Body of pancreas (tissue), 4 donors: ENCODE data around the gene LNX1. TPM values are rescaled to one million over a fixed set of nuclear protein-coding genes. Genes with fewer than 3 reads are reported as not detected.

ENCODE experiments used
- ATAC-seq: fragments of 150-250 bp; one replicate; pipeline ENCODE4 v1.9.1; 2016
- DNase-seq, 4 donors: peaks; one replicate each; pipeline ENCODE4 v3.0.0-alpha.2; 2019
- H3K27ac ChIP-seq, 4 donors: fragments of 200-600 bp; sonication (generic); 1 replicate in 3 of 4; 2 replicates in 1 of 4; pipeline versions ENCODE4 v1.5.1 to v1.6.1; 2016 to 2019; ENCODE audit warnings: mild to moderate bottlenecking in 1 of 4, mixed read lengths in 1 of 4, moderate library complexity in 1 of 4
- H3K27me3 ChIP-seq, 2 donors: fragments of 200-600 bp; sonication (generic); one replicate each; pipeline ENCODE4 v1.6.0; 2016; ENCODE audit warnings: mild to moderate bottlenecking in 1 of 2
- H3K36me3 ChIP-seq, 2 donors: fragments of 200-600 bp; sonication (generic); replicated peaks in 1 of 2; 2 replicates each; pipeline ENCODE4 v1.5.1; 2016; ENCODE audit warnings: low read depth in 2 of 2; ENCODE audit not compliant: insufficient read depth in 1 of 2
- H3K4me1 ChIP-seq: fragments of 200-600 bp; sonication (generic); one replicate; pipeline ENCODE4 v1.6.0; 2016
- H3K4me3 ChIP-seq, 2 donors: fragments of 200-600 bp; sonication (generic); 1 replicate in 1 of 2; 2 replicates in 1 of 2; pipeline ENCODE4 v1.5.1; 2016 to 2019
- H3K9me3 ChIP-seq, 3 donors: fragments of 200-600 bp; sonication (generic); 1 replicate in 2 of 3; 2 replicates in 1 of 3; pipeline ENCODE4 v1.5.1; 2016
- CTCF ChIP-seq, 7 experiments: fragments of 450-650 bp in 4 of 7; fragments of 200-600 bp in 3 of 7; sonication (generic) in 3 of 7; IDR thresholded peaks; one replicate each; pipeline ENCODE4 v1.5.1; 2016 to 2019; ENCODE audit warnings: antibody characterized with exemption in 7 of 7
- POLR2A ChIP-seq, 3 donors: fragments of 450-650 bp; IDR thresholded peaks; one replicate each; pipeline ENCODE4 v1.6.1; 2016; ENCODE audit warnings: antibody characterized with exemption in 3 of 3, mild to moderate bottlenecking in 2 of 3
- WGBS, 2 donors: methylation state at CpG; one replicate each; pipeline ENCODE4 v1.1.5; 2017; 5-methylcytosine and 5-hydroxymethylcytosine counted together
- intact Hi-C: fragments of 100-400 bp; cut with DNase I; formaldehyde crosslinking; loops from one replicate; pipeline ENCODE4 v1.15.1; 2023
- total RNA-seq, 2 donors: library from RNA; depleted of rRNA; stranded (reverse); fragments of >200 nt; gene quantifications; one replicate each; pipeline ENCODE4 v1.1.0, GENCODE V29; 2016

Gene LNX1
- total RNA-seq, 2 donors from 2014 or later, result 15.2 to 17.1 TPM

- intact Hi-C loops, result no loop called here
- H3K27ac ChIP-seq, result no peak overlapping the region
Measured at GRCh38 chr4:53598483-53598882, 7.2 kb upstream of the LNX1 start.

DNA sequence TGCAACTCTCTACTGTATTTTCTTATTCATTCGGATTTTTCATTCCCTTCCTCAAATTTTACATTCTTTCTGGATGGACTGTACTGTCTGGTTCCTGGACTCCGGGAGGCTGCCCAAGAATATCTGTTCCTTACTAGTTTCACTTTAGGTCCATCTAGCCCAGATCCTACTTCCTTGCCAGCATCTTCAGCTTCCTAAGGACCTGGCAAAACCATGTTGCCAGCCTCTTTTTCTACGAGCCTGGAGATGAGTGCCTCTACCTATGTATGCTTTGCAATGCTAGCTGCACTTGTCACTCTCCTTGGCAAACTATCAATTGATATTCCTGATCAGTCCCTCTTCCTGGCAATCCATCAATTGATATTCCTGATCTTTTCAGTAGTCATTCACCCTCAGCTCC lies 5.6 kb upstream of the LNX1 start:
- no peak for DNase-seq
- Histone ChIP-seq H3K27ac (no peak overlapping the region), H3K9me3 (no peaks in the 10 kb centered on the region), H3K4me3 (no peak overlapping the region), H3K27me3 (no peaks in the 10 kb centered on the region), H3K4me1 (peaks cover 36% of the 10 kb centered on the region), H3K36me3 (no peaks in the 10 kb centered on the region)
- 78 to 86% methylated on average over 3 of the region's 3 CpGs for WGBS, 2 donors
- intact Hi-C loops, result no loop called here
- ATAC-seq, result no peak
- TF ChIP-seq POLR2A (IDR thresholded peaks at IDR 0.05), result no peak
- TF ChIP-seq CTCF (IDR thresholded peaks at IDR 0.05), result no peak

More at GRCh38 chr4:53598483-53598882, 7.2 kb upstream of the LNX1 start:
- Histone ChIP-seq H3K4me3 (no peak overlapping the region), H3K36me3 (no peaks in the 10 kb centered on the region), H3K27me3 (no peaks in the 10 kb centered on the region), H3K4me1 (peaks cover 20% of the 10 kb centered on the region), H3K9me3 (no peaks in the 10 kb centered on the region)
- TF ChIP-seq POLR2A (IDR thresholded peaks at IDR 0.05) (no peak), CTCF (IDR thresholded peaks at IDR 0.05) (no peak)
- 84 to 85% methylated on average over 4 of the region's 4 CpGs for WGBS, 2 donors
- DNase-seq (no peak), ATAC-seq (no peak)

- no peaks in the 10 kb centered on the region for H3K36me3 ChIP-seq
- 87 to 94% methylated on average over 2 of the region's 2 CpGs for WGBS, 2 donors
- H3K9me3 ChIP-seq, result no peaks in the 10 kb centered on the region
- no peak overlapping the region for H3K27ac ChIP-seq
- H3K27me3 ChIP-seq, result no peaks in the 10 kb centered on the region
- ATAC-seq, result no peak
- peaks cover 29% of the 10 kb centered on the region for H3K4me1 ChIP-seq
- H3K4me3 ChIP-seq, result no peak overlapping the region
- no peak for DNase-seq
- intact Hi-C loops, result no loop called here
- TF ChIP-seq CTCF (IDR thresholded peaks at IDR 0.05) (no peak), POLR2A (IDR thresholded peaks at IDR 0.05) (no peak)
Measured at GRCh38 chr4:53595834-53596233, 4.5 kb upstream of the LNX1 start.

- Histone ChIP-seq H3K27ac (no peak overlapping the region), H3K9me3 (no peaks in the 10 kb centered on the region), H3K36me3 (no peaks in the 10 kb centered on the region), H3K27me3 (no peaks in the 10 kb centered on the region), H3K4me3 (no peak overlapping the region), H3K4me1 (peaks cover 29% of the 10 kb centered on the region)
- TF ChIP-seq POLR2A (IDR thresholded peaks at IDR 0.05), result no peak
- no peak for TF ChIP-seq CTCF (IDR thresholded peaks at IDR 0.05)
- DNase-seq (no peak), ATAC-seq (no peak)
- 89 to 95% methylated on average over 3 of the region's 3 CpGs for WGBS, 2 donors
- intact Hi-C loops, result no loop called here
Measured at GRCh38 chr4:53595204-53595603, 3.9 kb upstream of the LNX1 start.

DNA sequence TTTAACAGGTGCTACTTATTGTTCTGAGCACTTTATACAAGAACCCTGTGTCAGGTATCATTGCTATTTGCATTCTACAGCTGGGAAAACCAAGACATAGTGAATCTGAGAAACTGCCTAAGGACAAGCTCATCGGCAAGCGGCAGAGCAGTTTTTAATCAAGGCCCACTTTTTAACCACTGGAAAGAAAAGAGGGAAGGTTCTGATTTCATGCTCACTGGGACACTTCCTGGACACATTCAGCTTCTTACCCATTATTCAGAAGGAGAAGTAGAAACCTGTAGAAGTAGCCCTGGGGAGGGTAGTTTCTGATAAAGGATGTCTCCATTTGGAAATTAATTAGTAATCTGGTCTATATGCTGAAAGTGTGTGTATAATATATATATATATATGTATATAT lies 2.5 kb upstream of the LNX1 start:
- H3K9me3 ChIP-seq, result no peaks in the 10 kb centered on the region
- H3K4me1 ChIP-seq, result peaks cover 32% of the 10 kb centered on the region
- no peak for TF ChIP-seq POLR2A (IDR thresholded peaks at IDR 0.05)
- no peak for TF ChIP-seq CTCF (IDR thresholded peaks at IDR 0.05)
- ATAC-seq (no peak), DNase-seq (no peak)
- H3K4me3 ChIP-seq, result no peak overlapping the region
- 78 to 80% methylated on average over 2 of the region's 2 CpGs for WGBS, 2 donors
- H3K27me3 ChIP-seq, result no peaks in the 10 kb centered on the region
- no peaks in the 10 kb centered on the region for H3K36me3 ChIP-seq
- peak overlapping the region in 3 of 4 donors; percentile 91 to 96 (median 92) for H3K27ac ChIP-seq
- intact Hi-C loops, result no loop called here
